GM20000 (cell line): ENCODE data around the gene ATL1.
"Not testable (repeated sequence)": the region's sequence is repeated elsewhere in the genome, so short reads cannot be mapped to it uniquely, and the experiment has no call there.

Experiments used
- DNase-seq: peaks from one replicate; pipeline ENCODE4 v3.0.0; 2012; ENCODE audit warnings: low spot score
- CTCF ChIP-seq: IDR thresholded peaks from 2 replicates; pipeline ENCODE4 v1.5.1; 2012; ENCODE audit warnings: mild to moderate bottlenecking, control low read depth; ENCODE audit errors: extremely low read depth, missing control alignments

The ATL1 gene

DNA sequence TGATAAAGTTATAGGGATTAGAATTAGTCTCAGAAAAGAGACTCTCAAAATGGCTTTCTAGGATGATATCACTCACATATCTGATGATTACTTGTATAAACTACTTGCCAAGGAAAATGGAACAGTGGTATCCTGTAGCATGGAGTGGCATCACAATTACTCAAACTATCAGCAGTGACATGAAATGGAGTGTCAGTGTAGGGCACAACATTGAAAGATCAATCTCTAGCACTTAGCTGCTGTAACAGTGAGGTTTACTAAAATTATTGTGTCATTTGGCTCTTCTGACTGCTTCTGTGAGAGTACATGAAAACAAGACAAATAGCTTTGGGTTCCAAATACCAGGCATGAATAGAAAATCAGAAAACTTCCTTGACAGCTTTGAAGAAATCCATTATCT lies 20.9 kb upstream of the ATL1 start:
- TF ChIP-seq CTCF: no peak
- DNase-seq: no peak

DNA sequence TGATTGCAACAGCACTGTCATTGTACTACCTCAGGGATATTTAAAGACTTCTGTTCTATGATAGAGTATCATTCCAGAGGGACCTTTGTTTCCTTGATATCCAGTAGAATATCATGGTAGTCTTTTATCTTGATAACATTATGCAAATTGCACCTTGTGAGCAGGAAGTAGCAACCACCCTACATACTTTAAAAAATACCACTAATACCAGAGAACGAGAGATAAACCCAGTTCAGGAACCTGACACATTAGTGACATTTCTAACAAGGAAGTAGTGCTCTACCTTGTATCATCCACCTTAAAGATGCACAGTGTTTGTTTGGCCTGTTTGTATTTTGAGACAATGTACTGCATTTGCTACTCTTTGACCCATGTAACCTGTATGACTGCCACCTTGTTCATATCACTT lies 18.8 kb upstream of the ATL1 start:
- no peak for TF ChIP-seq CTCF

GRCh38 chr14:50542941-50543418 lies 17.0 kb upstream of the ATL1 start:
- DNase-seq: peak; percentile 66
- TF ChIP-seq CTCF: peak; percentile 39

More for the DNA sequence above, 18.8 kb upstream of the ATL1 start:
- no peak for DNase-seq

DNA sequence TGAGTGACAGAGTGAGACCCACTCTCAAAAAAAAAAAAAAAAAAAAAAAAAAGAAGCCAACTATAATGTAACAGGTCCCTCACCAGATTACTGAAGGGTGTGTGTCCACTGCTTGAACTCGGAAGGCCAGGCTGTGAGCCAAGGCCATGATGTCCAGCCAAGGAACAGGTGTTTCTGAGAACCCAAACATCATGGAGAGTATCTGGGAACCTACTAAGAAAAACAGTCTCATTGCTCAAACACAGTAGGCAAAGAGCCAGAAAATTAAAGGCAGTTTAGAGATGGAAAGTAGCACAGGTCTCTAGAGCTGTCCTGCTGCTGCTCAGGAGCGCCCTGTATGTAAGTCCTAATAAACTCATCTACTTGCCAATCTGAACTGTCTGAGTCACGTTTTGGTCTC lies 15.0 kb upstream of the ATL1 start:
- no peak for TF ChIP-seq CTCF
- no peak for DNase-seq

- TF ChIP-seq CTCF: no peak
- DNase-seq: no peak
These were observed 14.3 kb upstream of the ATL1 start for GRCh38 chr14:50545618-50546017.

DNA sequence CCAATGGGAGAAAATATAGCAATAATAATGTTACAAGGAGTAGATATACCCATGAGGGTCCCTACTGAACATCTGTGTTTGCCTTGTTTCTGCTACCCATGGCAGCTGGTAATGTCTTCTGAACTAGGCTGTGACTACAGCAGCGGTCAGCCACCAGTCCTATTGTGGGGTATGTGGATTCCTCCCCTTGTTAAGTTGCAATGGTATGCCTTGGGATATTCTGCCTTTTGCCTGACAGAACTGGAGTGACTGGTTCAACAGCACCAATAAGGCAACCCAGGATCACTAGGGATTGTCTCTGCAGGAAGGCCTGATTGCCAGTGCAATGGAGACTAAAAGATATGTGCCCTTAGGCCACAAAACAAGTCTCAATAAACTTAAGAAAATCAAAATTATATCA lies 9.7 kb upstream of the ATL1 start:
- no peak for TF ChIP-seq CTCF
- DNase-seq: no peak

DNA sequence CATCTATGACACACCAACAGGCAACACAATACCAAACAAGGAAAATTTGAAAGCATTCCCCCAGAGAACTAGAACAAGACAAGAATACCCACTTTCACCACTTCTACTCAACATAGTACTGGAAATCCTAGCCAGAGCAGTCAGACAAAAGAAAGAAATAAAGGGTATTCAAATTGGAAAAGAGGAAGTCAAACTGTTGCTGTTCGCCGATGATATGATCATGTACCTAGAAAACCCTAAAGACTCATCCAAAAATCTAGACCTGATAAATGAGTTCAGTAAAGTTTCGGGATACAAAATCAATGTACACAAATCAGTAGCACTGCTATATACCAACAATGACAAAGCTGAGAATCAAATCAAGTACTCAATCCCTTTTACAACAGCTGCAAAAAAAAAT lies 8.1 kb upstream of the ATL1 start:
- TF ChIP-seq CTCF: no peak
- no peak for DNase-seq

DNA sequence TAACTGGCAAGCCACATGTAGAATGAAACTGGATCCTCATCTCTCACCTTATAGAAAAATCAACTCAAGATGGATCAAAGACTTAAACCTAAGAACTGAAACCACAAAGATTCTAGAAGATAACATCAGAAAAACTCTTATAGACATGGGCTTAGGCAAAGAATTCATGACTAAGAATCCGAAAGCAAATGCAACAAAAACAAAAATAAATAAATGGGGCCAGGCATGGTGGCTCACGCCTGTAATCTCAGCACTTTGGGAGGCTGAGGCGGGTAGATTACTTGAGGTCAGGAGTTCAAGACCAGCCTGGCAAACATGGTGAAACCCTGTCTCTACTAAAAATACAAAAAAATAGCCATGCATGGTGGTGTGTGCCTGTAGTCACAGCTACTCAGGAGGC lies 7.1 kb upstream of the ATL1 start:
- DNase-seq: not testable (repeated sequence)
